ENCODE data around the gene ADGRG4.

ADGRG4 gene

GRCh38 chrX:136303041-136303440 is 2.3 kb downstream of the ADGRG4 start:
- DNase-seq: no peak

GRCh38 chrX:136304493-136304892 is 3.7 kb downstream of the ADGRG4 start:
- no peak for DNase-seq

GRCh38 chrX:136306182-136306581 is 5.4 kb downstream of the ADGRG4 start:
- DNase-seq: no peak

- no peak for DNase-seq
Measured at GRCh38 chrX:136307471-136307870, 6.7 kb downstream of the ADGRG4 start.

- no peak for DNase-seq
Measured at GRCh38 chrX:136310411-136310810, 9.6 kb downstream of the ADGRG4 start.

GRCh38 chrX:136318156-136318555 is 17.4 kb downstream of the ADGRG4 start:
- DNase-seq: no peak

- no peak for DNase-seq
Measured at GRCh38 chrX:136318895-136319597, 18.3 kb downstream of the ADGRG4 start.

- DNase-seq: no peak
Measured at GRCh38 chrX:136319600-136319999, 18.8 kb downstream of the ADGRG4 start.

- no peak for DNase-seq
Measured at GRCh38 chrX:136321532-136321931, 20.8 kb downstream of the ADGRG4 start.

GRCh38 chrX:136322064-136322463 is 21.3 kb downstream of the ADGRG4 start:
- no peak for DNase-seq

GRCh38 chrX:136325377-136325776 is 24.6 kb downstream of the ADGRG4 start:
- DNase-seq: no peak

GRCh38 chrX:136328933-136329332 is 28.2 kb downstream of the ADGRG4 start:
- DNase-seq: no peak

- DNase-seq: no peak
Measured at GRCh38 chrX:136336623-136337022, 35.9 kb downstream of the ADGRG4 start.

GRCh38 chrX:136339702-136340101 is 38.9 kb downstream of the ADGRG4 start:
- no peak for DNase-seq

- DNase-seq: no peak
Measured at GRCh38 chrX:136344320-136344719, 43.6 kb downstream of the ADGRG4 start.

GRCh38 chrX:136346506-136346905 is 45.7 kb downstream of the ADGRG4 start:
- no peak for DNase-seq

GRCh38 chrX:136347706-136348105 is 46.9 kb downstream of the ADGRG4 start:
- no peak for DNase-seq

GRCh38 chrX:136353526-136354093 is 52.8 kb downstream of the ADGRG4 start:
- DNase-seq: no peak

- DNase-seq: no peak
Measured at GRCh38 chrX:136354201-136354600, 53.4 kb downstream of the ADGRG4 start.

- DNase-seq: no peak
Measured at GRCh38 chrX:136369377-136369776, 68.6 kb downstream of the ADGRG4 start.

GRCh38 chrX:136376713-136377112 is 76.0 kb downstream of the ADGRG4 start:
- no peak for DNase-seq

- no peak for DNase-seq
Measured at GRCh38 chrX:136380010-136380769, 79.4 kb downstream of the ADGRG4 start.

GRCh38 chrX:136386173-136386572 is 85.4 kb downstream of the ADGRG4 start:
- DNase-seq: no peak

- DNase-seq: no peak
Measured at GRCh38 chrX:136386826-136387225, 86.1 kb downstream of the ADGRG4 start.

Data from NK-92 treated with Interleukin-12 subunit alpha and Interleukin-12 subunit beta, amount 100 ng/mL, for 24 hours (cell line).